GM23248 (cell line): ENCODE measurements around the gene CMSS1. TPM values are rescaled to one million over a fixed set of nuclear protein-coding genes. Genes with fewer than 3 reads are reported as not detected.
A peak's percentile ranks its signal among the peaks of the same experiment; 100 is the strongest.

Experiments
- DNase-seq: peaks from one replicate; pipeline ENCODE4 v3.0.0-alpha.2; 2015
- H2AFZ ChIP-seq: fragments of 200-600 bp; sonication (generic); 2 replicates; pipeline ENCODE4 v1.6.1; 2016; ENCODE audit warnings: antibody characterized with exemption
- H3F3A ChIP-seq: fragments of 200-600 bp; sonication (generic); 2 replicates; pipeline ENCODE4 v1.6.1; 2016; ENCODE audit warnings: mild to moderate bottlenecking, antibody characterized with exemption, mixed run types; ENCODE audit not compliant: insufficient read depth
- H3K27ac ChIP-seq: fragments of 200-600 bp; sonication (generic); 2 replicates; pipeline ENCODE4 v1.5.1; 2016; ENCODE audit warnings: mild to moderate bottlenecking
- H3K27me3 ChIP-seq: fragments of 200-600 bp; sonication (generic); replicated peaks from 2 replicates; pipeline ENCODE4 v1.6.1; 2016; ENCODE audit warnings: mild to moderate bottlenecking; ENCODE audit not compliant: insufficient read depth
- H3K36me3 ChIP-seq: fragments of 200-600 bp; sonication (generic); 2 replicates; pipeline ENCODE4 v1.6.1; 2016; ENCODE audit warnings: low read depth, mild to moderate bottlenecking
- H3K4me1 ChIP-seq: fragments of 200-600 bp; sonication (generic); 2 replicates; pipeline ENCODE4 v1.6.1; 2016; ENCODE audit warnings: mild to moderate bottlenecking; ENCODE audit not compliant: insufficient read depth
- H3K4me2 ChIP-seq: fragments of 200-600 bp; sonication (generic); one replicate; pipeline ENCODE4 v1.6.1; 2016; ENCODE audit warnings: mild to moderate bottlenecking; ENCODE audit not compliant: unreplicated experiment
- H3K4me3 ChIP-seq: fragments of 200-600 bp; sonication (generic); 2 replicates; pipeline ENCODE4 v1.5.1; 2016; ENCODE audit warnings: mild to moderate bottlenecking
- H3K79me2 ChIP-seq: fragments of 200-600 bp; sonication (generic); 2 replicates; pipeline ENCODE4 v1.6.1; 2016; ENCODE audit warnings: mild to moderate bottlenecking; ENCODE audit not compliant: insufficient read depth
- H3K9ac ChIP-seq: fragments of 200-600 bp; sonication (generic); 2 replicates; pipeline ENCODE4 v1.6.1; 2016; ENCODE audit warnings: mild to moderate bottlenecking
- H3K9me2 ChIP-seq: fragments of 200-600 bp; sonication (generic); 2 replicates; pipeline ENCODE4 v1.6.1; 2016; ENCODE audit warnings: mixed run types, mild to moderate bottlenecking, moderate library complexity; ENCODE audit not compliant: insufficient read depth
- H3K9me3 ChIP-seq: fragments of 200-600 bp; sonication (generic); one replicate; pipeline ENCODE4 v1.6.1; 2017; ENCODE audit warnings: low read depth
- H4K20me1 ChIP-seq: fragments of 200-600 bp; sonication (generic); 2 replicates; pipeline ENCODE4 v1.6.0; 2016; ENCODE audit not compliant: insufficient read depth
- EZH2 ChIP-seq: fragments of 200-600 bp; sonication (generic); IDR thresholded peaks from 2 replicates; pipeline ENCODE4 v1.6.1; 2018; ENCODE audit warnings: antibody characterized with exemption, mild to moderate bottlenecking; ENCODE audit not compliant: insufficient read depth, poor library complexity, severe bottlenecking
- EZH2phosphoT487 ChIP-seq: fragments of 200-600 bp; sonication (generic); IDR thresholded peaks from 2 replicates; pipeline ENCODE4 v1.6.1; 2018; ENCODE audit warnings: antibody characterized with exemption, moderate library complexity, mild to moderate bottlenecking, low read depth; ENCODE audit not compliant: insufficient read depth
- WGBS, 2 experiments: methylation state at CpG; one replicate each; pipeline ENCODE4 v1.1.6; 2015 to 2017; ENCODE audit warnings: low lambda C conversion rate in 2 of 2, low coverage in 1 of 2; ENCODE audit errors: missing lambda C conversion rate in 2 of 2; 5-methylcytosine and 5-hydroxymethylcytosine counted together
- in situ Hi-C: fragments of 300-500 bp; cut with MboI; formaldehyde crosslinking; loops from 2 replicates; pipeline ENCODE4 v1.15.0; 2020
- polyA plus RNA-seq: library from polyadenylated mRNA; unstranded; fragments of >200 nt; fragmentation: Nextera tagmentation; extraction: Ambion mirVana; gene quantifications from 2 replicates; pipeline ENCODE4 v1.2.1, GENCODE V29; 2016
- total RNA-seq: library from RNA; depleted of rRNA; stranded (reverse); fragments of >200 nt; shearing (Covaris generic); gene quantifications from 2 replicates; pipeline ENCODE4 v1.2.3, GENCODE V29; 2014

CMSS1 gene
- total and polyA plus RNA-seq, 2 experiments from 2014 or later: 17.2 to 26.6 TPM

- Histone ChIP-seq H3K36me3 (peaks cover 49% of the 10 kb centered on the region), H3K79me2 (peaks cover 99% of the 10 kb centered on the region), H3K9me3 (no peaks in the 10 kb centered on the region), H4K20me1 (no peaks in the 10 kb centered on the region), H3K9ac (no peak overlapping the region), H3K4me3 (no peak overlapping the region), H3K4me1 (peaks cover 48% of the 10 kb centered on the region), H2AFZ (no peak overlapping the region), H3K27me3 (no peaks in the 10 kb centered on the region), H3K27ac (no peak overlapping the region), H3F3A (peaks cover 74% of the 10 kb centered on the region), H3K4me2 (no peak overlapping the region), H3K9me2 (no peaks in the 10 kb centered on the region)
- DNase-seq: peak; percentile 33
- in situ Hi-C loops: no loop called here
- WGBS, 2 experiments: 58 to 72% methylated on average over 1 of the region's 1 CpG
- TF ChIP-seq EZH2: no peak
- no peak for TF ChIP-seq EZH2phosphoT487
These were observed 35.2 kb downstream of the CMSS1 start for GRCh38 chr3:99852851-99853250.

GRCh38 chr3:99854756-99855298, 37.2 kb downstream of the CMSS1 start:
- in situ Hi-C loops: no loop called here
- Histone ChIP-seq H3K9me3 (no peaks in the 10 kb centered on the region), H3K4me3 (no peak overlapping the region), H3K36me3 (peaks cover 37% of the 10 kb centered on the region), H3K27me3 (no peaks in the 10 kb centered on the region), H3K9ac (no peak overlapping the region), H3K4me2 (no peak overlapping the region), H3K4me1 (peaks cover 67% of the 10 kb centered on the region), H4K20me1 (no peaks in the 10 kb centered on the region), H3K79me2 (peaks cover 97% of the 10 kb centered on the region), H3K9me2 (no peaks in the 10 kb centered on the region), H2AFZ (no peak overlapping the region), H3F3A (peaks cover 67% of the 10 kb centered on the region), H3K27ac (no peak overlapping the region)
- no peak for DNase-seq
- no peak for TF ChIP-seq EZH2
- no peak for TF ChIP-seq EZH2phosphoT487
- 74 to 100% methylated on average over 1 of the region's 1 CpG for WGBS, 2 experiments

GRCh38 chr3:99855900-99856299, 38.2 kb downstream of the CMSS1 start:
- H3K9ac ChIP-seq: no peak overlapping the region
- TF ChIP-seq EZH2: no peak
- no peak for TF ChIP-seq EZH2phosphoT487
- no peaks in the 10 kb centered on the region for H3K9me3 ChIP-seq
- H3K4me2 ChIP-seq: no peak overlapping the region
- no peaks in the 10 kb centered on the region for H3K9me2 ChIP-seq
- H3K4me3 ChIP-seq: no peak overlapping the region
- no peak overlapping the region for H3K27ac ChIP-seq
- DNase-seq: no peak
- in situ Hi-C loops: no loop called here
- H3K4me1 ChIP-seq: peaks cover 77% of the 10 kb centered on the region
- no peaks in the 10 kb centered on the region for H3K27me3 ChIP-seq
- WGBS, 2 experiments: 98 to 100% methylated on average over 1 of the region's 1 CpG
- peaks cover 92% of the 10 kb centered on the region for H3K79me2 ChIP-seq
- peaks cover 74% of the 10 kb centered on the region for H3F3A ChIP-seq
- H2AFZ ChIP-seq: no peak overlapping the region
- no peaks in the 10 kb centered on the region for H4K20me1 ChIP-seq
- H3K36me3 ChIP-seq: peaks cover 28% of the 10 kb centered on the region

DNA sequence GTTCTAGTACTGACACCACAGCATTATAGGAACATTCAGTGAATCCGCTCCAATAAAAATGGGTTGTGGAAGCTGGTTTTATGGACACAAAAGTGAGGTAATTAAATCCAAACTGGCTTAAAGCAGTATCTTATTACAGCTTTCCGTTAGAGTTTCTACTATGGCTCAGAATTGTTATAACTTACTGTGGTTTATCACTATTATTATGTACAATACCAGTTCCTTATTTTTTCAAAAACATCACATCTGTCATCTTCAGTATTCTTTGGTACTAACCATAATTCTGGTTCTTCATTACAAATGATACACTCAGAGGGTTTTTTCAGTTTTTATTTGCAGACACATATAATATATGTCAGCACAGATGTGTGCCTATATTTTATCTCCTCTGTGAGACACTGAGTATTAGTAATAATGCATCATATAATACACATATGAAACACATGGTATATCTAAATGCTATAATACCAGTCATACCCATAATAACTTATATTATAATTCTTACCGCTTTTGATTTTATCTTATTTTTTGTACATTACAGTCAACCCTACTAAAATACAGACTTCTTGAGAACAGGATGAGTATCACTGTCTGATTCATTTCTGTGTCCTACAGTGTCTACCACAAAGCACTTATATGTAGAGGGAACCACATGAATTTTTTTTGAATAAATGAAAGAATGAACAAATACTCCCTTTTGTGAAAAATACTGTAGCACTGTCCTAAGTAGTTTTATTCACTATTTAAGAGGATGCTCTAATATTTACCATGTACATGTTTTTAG, 39.0 kb downstream of the CMSS1 start:
- peaks cover 33% of the 10 kb centered on the region for H3K36me3 ChIP-seq
- H4K20me1 ChIP-seq: no peaks in the 10 kb centered on the region
- no peaks in the 10 kb centered on the region for H3K9me2 ChIP-seq
- TF ChIP-seq EZH2: no peak
- TF ChIP-seq EZH2phosphoT487: no peak
- 69 to 75% methylated on average over 3 of the region's 3 CpGs for WGBS, 2 experiments
- in situ Hi-C loops: no loop called here
- H3K9me3 ChIP-seq: no peaks in the 10 kb centered on the region
- H2AFZ ChIP-seq: no peak overlapping the region
- H3K4me2 ChIP-seq: peak overlapping the region; percentile 16
- no peak overlapping the region for H3K4me3 ChIP-seq
- H3K27me3 ChIP-seq: no peaks in the 10 kb centered on the region
- H3K9ac ChIP-seq: no peak overlapping the region
- DNase-seq: peak; percentile 47
- H3K79me2 ChIP-seq: peaks cover 92% of the 10 kb centered on the region
- H3F3A ChIP-seq: peaks cover 76% of the 10 kb centered on the region
- peak overlapping the region; percentile 17; the same call in 1 of the 2 replicates for H3K27ac ChIP-seq
- peaks cover 84% of the 10 kb centered on the region for H3K4me1 ChIP-seq
